Liver (tissue), 3 donors: ENCODE measurements around the gene OGFR.

Experiments
- ATF3 ChIP-seq: IDR thresholded peaks from 2 replicates; pipeline ENCODE4 v1.6.1; 2016; ENCODE audit warnings: antibody characterized with exemption
- CTCF ChIP-seq: fragments of 150-350 bp; IDR thresholded peaks from 2 replicates; pipeline ENCODE4 v1.5.1; 2017; ENCODE audit warnings: improper control_type of control experiment, low read depth, low read length; ENCODE audit not compliant: missing input control
- JUND ChIP-seq, 2 donors: IDR thresholded peaks; 2 replicates each; pipeline ENCODE4 v1.6.1; 2016; ENCODE audit warnings: antibody characterized with exemption in 2 of 2
- RAD21 ChIP-seq, 2 donors: IDR thresholded peaks; 2 replicates each; pipeline ENCODE4 v1.6.1; 2016; ENCODE audit warnings: antibody characterized with exemption in 2 of 2, mild to moderate bottlenecking in 2 of 2
- TAF1 ChIP-seq: conservative IDR thresholded peaks from 2 replicates; pipeline ENCODE4 v1.6.1; 2016; ENCODE audit warnings: antibody characterized with exemption, mild to moderate bottlenecking
- YY1 ChIP-seq: IDR thresholded peaks from 2 replicates; pipeline ENCODE4 v1.6.1; 2016; ENCODE audit warnings: antibody characterized with exemption, mild to moderate bottlenecking
- ZBTB33 ChIP-seq: IDR thresholded peaks from 2 replicates; pipeline ENCODE4 v1.6.1; 2016; ENCODE audit warnings: antibody characterized with exemption
- donor health status: healthy.
- donor health status: healthy.

GRCh38 chr20:62770111-62770910, 34.3 kb upstream of the OGFR start:
- TF ChIP-seq CTCF (no peak), TAF1 (no peak), YY1 (no peak), JUND (IDR thresholded peaks at IDR 0.05) (no peak), ZBTB33 (no peak), ATF3 (no peak), RAD21 (IDR thresholded peaks at IDR 0.05) (no peak)
